ENCODE data around the gene SLC25A22.

SLC25A22 gene

GRCh38 chr11:788009-788640 lies 10.0 kb downstream of the SLC25A22 start:
- DNase-seq = no peak

- no peak for DNase-seq
Measured at GRCh38 chr11:787084-787675, 10.9 kb downstream of the SLC25A22 start.

- DNase-seq = no peak
Measured at GRCh38 chr11:786235-787083, 11.6 kb downstream of the SLC25A22 start.

- DNase-seq = no peak
Measured at GRCh38 chr11:783581-784015, 14.5 kb downstream of the SLC25A22 start.

GRCh38 chr11:782264-783174 lies 15.6 kb downstream of the SLC25A22 start:
- DNase-seq = no peak

GRCh38 chr11:779955-780532 lies 18.0 kb downstream of the SLC25A22 start:
- no peak for DNase-seq

GRCh38 chr11:778976-779954 lies 18.8 kb downstream of the SLC25A22 start:
- no peak for DNase-seq

- DNase-seq = peak; percentile 82
Measured at GRCh38 chr11:777288-778255, 20.5 kb downstream of the SLC25A22 start, which contains the start of gene GATD1. Gene GATD1, minus strand, starts transcription at chr11:777487. Its CDS starts 25 bp downstream, at chr11:777462.

- DNase-seq = peak; percentile 42
Measured at GRCh38 chr11:776561-777287, 21.4 kb downstream of the SLC25A22 start.

GRCh38 chr11:776263-776560 lies 21.9 kb downstream of the SLC25A22 start:
- DNase-seq = no peak

- DNase-seq = no peak
Measured at GRCh38 chr11:774873-775592, 23.0 kb downstream of the SLC25A22 start.

GRCh38 chr11:773830-774229 lies 24.3 kb downstream of the SLC25A22 start:
- no peak for DNase-seq

GRCh38 chr11:773425-773824 lies 24.7 kb downstream of the SLC25A22 start:
- DNase-seq = no peak

- no peak for DNase-seq
Measured at GRCh38 chr11:772429-773390, 25.4 kb downstream of the SLC25A22 start.

- no peak for DNase-seq
Measured at GRCh38 chr11:771617-772204, 26.4 kb downstream of the SLC25A22 start.

GRCh38 chr11:770642-771616 lies 27.2 kb downstream of the SLC25A22 start:
- DNase-seq = no peak

Measured in GDM1 (cell line).